Sigmoid colon (tissue), 4 donors: ENCODE data around the gene TSEN54.

ENCODE experiments used
- CTCF ChIP-seq, 4 experiments: fragments of 450-650 bp in 3 of 4; fragments of 200-600 bp in 1 of 4; IDR thresholded peaks; one replicate each; pipeline ENCODE4 v1.5.1; 2016 to 2019; ENCODE audit warnings: antibody characterized with exemption in 4 of 4, mild to moderate bottlenecking in 3 of 4, moderate library complexity in 2 of 4
- EP300 ChIP-seq, 4 donors: sonication (generic); formaldehyde crosslinking; IDR thresholded peaks; one replicate each; pipeline ENCODE4 v1.6.1; 2017; ENCODE audit warnings: antibody characterized with exemption in 4 of 4
- POLR2A ChIP-seq, 2 donors: fragments of 450-650 bp; IDR thresholded peaks; one replicate each; pipeline ENCODE4 v1.6.1; 2016; ENCODE audit warnings: antibody characterized with exemption in 2 of 2, mild to moderate bottlenecking in 2 of 2, moderate library complexity in 2 of 2
- POLR2AphosphoS5 ChIP-seq, 4 donors: sonication (generic); formaldehyde crosslinking; IDR thresholded peaks; one replicate each; pipeline ENCODE4 v1.6.1; 2017; ENCODE audit warnings: antibody characterized with exemption in 4 of 4

GRCh38 chr17:75480281-75480680, 36.0 kb upstream of the TSEN54 start:
- TF ChIP-seq CTCF (IDR thresholded peaks at IDR 0.05) (no peak), POLR2AphosphoS5 (IDR thresholded peaks at IDR 0.05) (no peak), EP300 (IDR thresholded peaks at IDR 0.05) (no peak), POLR2A (IDR thresholded peaks at IDR 0.05) (no peak)
